Tibial nerve (tissue), 4 donors: ENCODE results near the gene NOL8.

Source experiments
- EP300 ChIP-seq, 2 donors: sonication (generic); formaldehyde crosslinking; IDR thresholded peaks; one replicate each; pipeline ENCODE4 v1.6.1; 2017; ENCODE audit warnings: antibody characterized with exemption in 2 of 2, mild to moderate bottlenecking in 1 of 2
- POLR2A ChIP-seq, 2 donors: fragments of 450-650 bp; IDR thresholded peaks; one replicate each; pipeline ENCODE4 v1.6.1; 2017; ENCODE audit warnings: antibody characterized with exemption in 2 of 2, mild to moderate bottlenecking in 2 of 2, moderate library complexity in 2 of 2
- TF ChIP-seq, protein P1 (sequence below), 5 experiments: fragments of 200-600 bp in 3 of 5; fragments of 450-650 bp in 2 of 5; sonication (generic) in 3 of 5; IDR thresholded peaks; one replicate each; pipeline ENCODE4 v1.5.1; 2016 to 2019; ENCODE audit warnings: antibody characterized with exemption in 5 of 5, mild to moderate bottlenecking in 3 of 5, moderate library complexity in 2 of 5

GRCh38 chr9:92332577-92333281 is 7.6 kb upstream of the NOL8 start:
- TF ChIP-seq, protein P1, sequence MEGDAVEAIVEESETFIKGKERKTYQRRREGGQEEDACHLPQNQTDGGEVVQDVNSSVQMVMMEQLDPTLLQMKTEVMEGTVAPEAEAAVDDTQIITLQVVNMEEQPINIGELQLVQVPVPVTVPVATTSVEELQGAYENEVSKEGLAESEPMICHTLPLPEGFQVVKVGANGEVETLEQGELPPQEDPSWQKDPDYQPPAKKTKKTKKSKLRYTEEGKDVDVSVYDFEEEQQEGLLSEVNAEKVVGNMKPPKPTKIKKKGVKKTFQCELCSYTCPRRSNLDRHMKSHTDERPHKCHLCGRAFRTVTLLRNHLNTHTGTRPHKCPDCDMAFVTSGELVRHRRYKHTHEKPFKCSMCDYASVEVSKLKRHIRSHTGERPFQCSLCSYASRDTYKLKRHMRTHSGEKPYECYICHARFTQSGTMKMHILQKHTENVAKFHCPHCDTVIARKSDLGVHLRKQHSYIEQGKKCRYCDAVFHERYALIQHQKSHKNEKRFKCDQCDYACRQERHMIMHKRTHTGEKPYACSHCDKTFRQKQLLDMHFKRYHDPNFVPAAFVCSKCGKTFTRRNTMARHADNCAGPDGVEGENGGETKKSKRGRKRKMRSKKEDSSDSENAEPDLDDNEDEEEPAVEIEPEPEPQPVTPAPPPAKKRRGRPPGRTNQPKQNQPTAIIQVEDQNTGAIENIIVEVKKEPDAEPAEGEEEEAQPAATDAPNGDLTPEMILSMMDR (IDR thresholded peaks at IDR 0.05), result no peak
- TF ChIP-seq POLR2A (IDR thresholded peaks at IDR 0.05), result no peak
- TF ChIP-seq EP300 (IDR thresholded peaks at IDR 0.05), result no peak
